Measurements from ENCODE around the gene SRRM4. TPM values are rescaled to one million over a fixed set of nuclear protein-coding genes. Genes with fewer than 3 reads are reported as not detected.

Gene SRRM4
- polyA plus RNA-seq, 2 donors = under 0.01 TPM

- Histone ChIP-seq H3K27me3 (ENCODE audit: control insufficient read depth in 1 of 2, insufficient read depth in 2 of 2, low read length in 2 of 2) (no peaks in the 10 kb centered on the region), H3K27ac (ENCODE audit: low read depth in 2 of 2, low read length in 1 of 2) (peak within 1 kb of the TSS; percentile 88 to 89), H3K4me3 (ENCODE audit: low read depth in 1 of 2, low read length in 2 of 2) (peak within 1 kb of the TSS; percentile 48 to 67), H3K36me3 (ENCODE audit: control insufficient read depth in 2 of 2, insufficient read depth in 2 of 2, low read length in 1 of 2) (no peaks in the 10 kb centered on the region), H3K9me3 (ENCODE audit: control insufficient read depth in 2 of 2, insufficient read depth in 1 of 2, low read depth in 1 of 2, low read length in 1 of 2) (no peaks in the 10 kb centered on the region), H3K4me1 (ENCODE audit: control insufficient read depth in 2 of 2, insufficient read depth in 2 of 2, low read length in 1 of 2) (peaks cover 0 to 11% of the 10 kb centered on the region in 2 donors)
- WGBS, 2 donors = 4 to 5% methylated on average over 32 to 33 of the region's 33 CpGs
Observed at GRCh38 chr12:119178544-119179334, 197.4 kb downstream of the SRRM4 start, which contains the start of gene HSPB8. Gene HSPB8 (plus strand): TSS chr12:119178931. CDS start chr12:119179313, 382 bp downstream.

- Histone ChIP-seq H3K36me3 (ENCODE audit: control insufficient read depth in 2 of 2, insufficient read depth in 2 of 2, low read length in 1 of 2) (peaks cover 0 to 2% of the 10 kb centered on the region in 2 donors), H3K9me3 (ENCODE audit: control insufficient read depth in 2 of 2, insufficient read depth in 1 of 2, low read depth in 1 of 2, low read length in 1 of 2) (no peaks in the 10 kb centered on the region), H3K27ac (ENCODE audit: low read depth in 2 of 2, low read length in 1 of 2) (peak overlapping the region; percentile 89 to 91), H3K4me3 (ENCODE audit: low read depth in 1 of 2, low read length in 2 of 2) (peak overlapping the region; percentile 48 to 67), H3K4me1 (ENCODE audit: control insufficient read depth in 2 of 2, insufficient read depth in 2 of 2, low read length in 1 of 2) (peaks cover 0 to 11% of the 10 kb centered on the region in 2 donors), H3K27me3 (ENCODE audit: control insufficient read depth in 1 of 2, insufficient read depth in 2 of 2, low read length in 2 of 2) (no peaks in the 10 kb centered on the region)
- WGBS, 2 donors = 19 to 24% methylated on average over 18 of the region's 18 CpGs
Observed at GRCh38 chr12:119179335-119180021, 198.1 kb downstream of the SRRM4 start.

GRCh38 chr12:119180380-119181040, 199.2 kb downstream of the SRRM4 start:
- peaks cover 0 to 11% of the 10 kb centered on the region in 2 donors for H3K4me1 ChIP-seq (ENCODE audit: control insufficient read depth in 2 of 2, insufficient read depth in 2 of 2, low read length in 1 of 2)
- H3K27ac ChIP-seq (ENCODE audit: low read depth in 2 of 2, low read length in 1 of 2) = peak overlapping the region; percentile 89 to 91
- peak overlapping the region; percentile 45 to 48 for H3K4me3 ChIP-seq (ENCODE audit: low read depth in 1 of 2, low read length in 2 of 2)
- H3K36me3 ChIP-seq (ENCODE audit: control insufficient read depth in 2 of 2, insufficient read depth in 2 of 2, low read length in 1 of 2) = peaks cover 0 to 2% of the 10 kb centered on the region in 2 donors
- no peaks in the 10 kb centered on the region for H3K27me3 ChIP-seq (ENCODE audit: control insufficient read depth in 1 of 2, insufficient read depth in 2 of 2, low read length in 2 of 2)
- no peaks in the 10 kb centered on the region for H3K9me3 ChIP-seq (ENCODE audit: control insufficient read depth in 2 of 2, insufficient read depth in 1 of 2, low read depth in 1 of 2, low read length in 1 of 2)
- 15 to 27% methylated on average over 7 of the region's 7 CpGs for WGBS, 2 donors

GRCh38 chr12:119181202-119181601, 199.9 kb downstream of the SRRM4 start:
- Histone ChIP-seq H3K27ac (ENCODE audit: low read depth in 2 of 2, low read length in 1 of 2) (peak overlapping the region; percentile 81 to 89), H3K4me3 (ENCODE audit: low read depth in 1 of 2, low read length in 2 of 2) (peak overlapping the region; percentile 45 to 48), H3K4me1 (ENCODE audit: control insufficient read depth in 2 of 2, insufficient read depth in 2 of 2, low read length in 1 of 2) (peaks cover 0 to 9% of the 10 kb centered on the region in 2 donors), H3K36me3 (ENCODE audit: control insufficient read depth in 2 of 2, insufficient read depth in 2 of 2, low read length in 1 of 2) (peaks cover 0 to 2% of the 10 kb centered on the region in 2 donors), H3K9me3 (ENCODE audit: control insufficient read depth in 2 of 2, insufficient read depth in 1 of 2, low read depth in 1 of 2, low read length in 1 of 2) (no peaks in the 10 kb centered on the region), H3K27me3 (ENCODE audit: control insufficient read depth in 1 of 2, insufficient read depth in 2 of 2, low read length in 2 of 2) (no peaks in the 10 kb centered on the region)
- WGBS, 2 donors = 49 to 53% methylated on average over 2 of the region's 2 CpGs

- Histone ChIP-seq H3K27me3 (ENCODE audit: control insufficient read depth in 1 of 2, insufficient read depth in 2 of 2, low read length in 2 of 2) (no peaks in the 10 kb centered on the region), H3K4me3 (ENCODE audit: low read depth in 1 of 2, low read length in 2 of 2) (peak overlapping the region; percentile 2 to 48), H3K36me3 (ENCODE audit: control insufficient read depth in 2 of 2, insufficient read depth in 2 of 2, low read length in 1 of 2) (peaks cover 0 to 4% of the 10 kb centered on the region in 2 donors), H3K4me1 (ENCODE audit: control insufficient read depth in 2 of 2, insufficient read depth in 2 of 2, low read length in 1 of 2) (peaks cover 0 to 6% of the 10 kb centered on the region in 2 donors), H3K27ac (ENCODE audit: low read depth in 2 of 2, low read length in 1 of 2) (peak overlapping the region; percentile 26 to 54), H3K9me3 (ENCODE audit: control insufficient read depth in 2 of 2, insufficient read depth in 1 of 2, low read depth in 1 of 2, low read length in 1 of 2) (no peaks in the 10 kb centered on the region)
- 55 to 58% methylated on average over 3 of the region's 3 CpGs for WGBS, 2 donors
Observed at GRCh38 chr12:119181944-119182343, 200.6 kb downstream of the SRRM4 start.

- H3K4me1 ChIP-seq (ENCODE audit: control insufficient read depth in 2 of 2, insufficient read depth in 2 of 2, low read length in 1 of 2) = peaks cover 0 to 6% of the 10 kb centered on the region in 2 donors
- 67 to 69% methylated on average over 5 of the region's 5 CpGs for WGBS, 2 donors
- H3K27me3 ChIP-seq (ENCODE audit: control insufficient read depth in 1 of 2, insufficient read depth in 2 of 2, low read length in 2 of 2) = no peaks in the 10 kb centered on the region
- peak overlapping the region; percentile 25 to 48 for H3K4me3 ChIP-seq (ENCODE audit: low read depth in 1 of 2, low read length in 2 of 2)
- peaks cover 0 to 9% of the 10 kb centered on the region in 2 donors for H3K36me3 ChIP-seq (ENCODE audit: control insufficient read depth in 2 of 2, insufficient read depth in 2 of 2, low read length in 1 of 2)
- no peaks in the 10 kb centered on the region for H3K9me3 ChIP-seq (ENCODE audit: control insufficient read depth in 2 of 2, insufficient read depth in 1 of 2, low read depth in 1 of 2, low read length in 1 of 2)
- peak overlapping the region; percentile 32 to 84 for H3K27ac ChIP-seq (ENCODE audit: low read depth in 2 of 2, low read length in 1 of 2)
Observed at GRCh38 chr12:119182701-119183493, 201.6 kb downstream of the SRRM4 start.

GRCh38 chr12:119183942-119184695, 202.8 kb downstream of the SRRM4 start:
- H3K4me3 ChIP-seq (ENCODE audit: low read depth in 1 of 2, low read length in 2 of 2) = peak overlapping the region in 1 of 2 donors; percentile 48
- peaks cover 0 to 4% of the 10 kb centered on the region in 2 donors for H3K4me1 ChIP-seq (ENCODE audit: control insufficient read depth in 2 of 2, insufficient read depth in 2 of 2, low read length in 1 of 2)
- peak overlapping the region; percentile 33 to 45 for H3K27ac ChIP-seq (ENCODE audit: low read depth in 2 of 2, low read length in 1 of 2)
- no peaks in the 10 kb centered on the region for H3K9me3 ChIP-seq (ENCODE audit: control insufficient read depth in 2 of 2, insufficient read depth in 1 of 2, low read depth in 1 of 2, low read length in 1 of 2)
- peaks cover 0 to 9% of the 10 kb centered on the region in 2 donors for H3K36me3 ChIP-seq (ENCODE audit: control insufficient read depth in 2 of 2, insufficient read depth in 2 of 2, low read length in 1 of 2)
- 70% methylated on average over 9 of the region's 9 CpGs for WGBS, 2 donors
- H3K27me3 ChIP-seq (ENCODE audit: control insufficient read depth in 1 of 2, insufficient read depth in 2 of 2, low read length in 2 of 2) = no peaks in the 10 kb centered on the region

- Histone ChIP-seq H3K9me3 (ENCODE audit: control insufficient read depth in 2 of 2, insufficient read depth in 1 of 2, low read depth in 1 of 2, low read length in 1 of 2) (no peaks in the 10 kb centered on the region), H3K27ac (ENCODE audit: low read depth in 2 of 2, low read length in 1 of 2) (no peak overlapping the region), H3K4me1 (ENCODE audit: control insufficient read depth in 2 of 2, insufficient read depth in 2 of 2, low read length in 1 of 2) (peaks cover 0 to 8% of the 10 kb centered on the region in 2 donors), H3K4me3 (ENCODE audit: low read depth in 1 of 2, low read length in 2 of 2) (no peak overlapping the region), H3K36me3 (ENCODE audit: control insufficient read depth in 2 of 2, insufficient read depth in 2 of 2, low read length in 1 of 2) (peaks cover 10% of the 10 kb centered on the region in 2 donors), H3K27me3 (ENCODE audit: control insufficient read depth in 1 of 2, insufficient read depth in 2 of 2, low read length in 2 of 2) (no peaks in the 10 kb centered on the region)
- WGBS, 2 donors = 95% methylated on average over 16 of the region's 16 CpGs
Observed at GRCh38 chr12:119195256-119195655, 213.9 kb downstream of the SRRM4 start.
